ENCODE results near the gene MAP7D2.

Gene MAP7D2

DNA sequence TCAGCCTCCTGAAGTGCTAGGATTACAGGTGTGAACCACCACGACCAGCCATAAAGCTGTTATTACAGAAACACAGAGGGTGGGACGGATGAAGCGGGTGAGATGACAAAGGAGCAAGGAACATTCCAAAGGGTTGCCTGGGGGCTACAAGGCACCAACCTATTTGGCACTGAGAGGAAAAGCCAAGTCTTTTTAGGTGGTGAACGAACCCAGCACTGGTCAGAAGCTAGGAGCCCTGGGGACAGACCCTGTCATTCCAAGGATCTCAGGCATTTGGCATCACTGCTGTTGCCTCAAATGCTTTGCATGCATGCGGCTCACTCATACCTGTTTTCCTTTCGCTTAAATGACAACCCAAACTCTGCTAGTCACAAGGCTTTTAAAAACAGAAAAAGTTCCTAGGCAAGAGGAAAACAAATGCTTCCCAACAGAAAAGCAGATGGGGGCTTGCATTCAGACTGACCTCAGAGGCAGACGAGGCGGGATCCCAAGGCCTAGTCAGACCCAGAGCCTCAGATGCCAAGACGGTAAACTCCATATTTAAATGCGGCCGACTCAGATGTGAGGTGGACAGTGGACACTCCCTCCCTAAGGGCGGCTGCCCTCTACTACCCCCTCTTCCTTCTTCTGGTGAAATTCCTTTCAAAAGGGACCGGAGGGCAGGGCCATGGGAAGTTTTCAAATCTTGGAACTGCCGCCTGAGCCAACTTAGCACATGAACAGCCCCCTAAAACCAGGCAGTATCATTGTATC, 4.5 kb downstream of the MAP7D2 start:
- no peak overlapping the region for H3K27ac ChIP-seq
- H3K4me3 ChIP-seq = no peak overlapping the region
- DNase-seq (ENCODE audit: low spot score) = no peak
- TF ChIP-seq, protein P1, sequence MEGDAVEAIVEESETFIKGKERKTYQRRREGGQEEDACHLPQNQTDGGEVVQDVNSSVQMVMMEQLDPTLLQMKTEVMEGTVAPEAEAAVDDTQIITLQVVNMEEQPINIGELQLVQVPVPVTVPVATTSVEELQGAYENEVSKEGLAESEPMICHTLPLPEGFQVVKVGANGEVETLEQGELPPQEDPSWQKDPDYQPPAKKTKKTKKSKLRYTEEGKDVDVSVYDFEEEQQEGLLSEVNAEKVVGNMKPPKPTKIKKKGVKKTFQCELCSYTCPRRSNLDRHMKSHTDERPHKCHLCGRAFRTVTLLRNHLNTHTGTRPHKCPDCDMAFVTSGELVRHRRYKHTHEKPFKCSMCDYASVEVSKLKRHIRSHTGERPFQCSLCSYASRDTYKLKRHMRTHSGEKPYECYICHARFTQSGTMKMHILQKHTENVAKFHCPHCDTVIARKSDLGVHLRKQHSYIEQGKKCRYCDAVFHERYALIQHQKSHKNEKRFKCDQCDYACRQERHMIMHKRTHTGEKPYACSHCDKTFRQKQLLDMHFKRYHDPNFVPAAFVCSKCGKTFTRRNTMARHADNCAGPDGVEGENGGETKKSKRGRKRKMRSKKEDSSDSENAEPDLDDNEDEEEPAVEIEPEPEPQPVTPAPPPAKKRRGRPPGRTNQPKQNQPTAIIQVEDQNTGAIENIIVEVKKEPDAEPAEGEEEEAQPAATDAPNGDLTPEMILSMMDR (IDR thresholded peaks at IDR 0.05) = no peak

DNA sequence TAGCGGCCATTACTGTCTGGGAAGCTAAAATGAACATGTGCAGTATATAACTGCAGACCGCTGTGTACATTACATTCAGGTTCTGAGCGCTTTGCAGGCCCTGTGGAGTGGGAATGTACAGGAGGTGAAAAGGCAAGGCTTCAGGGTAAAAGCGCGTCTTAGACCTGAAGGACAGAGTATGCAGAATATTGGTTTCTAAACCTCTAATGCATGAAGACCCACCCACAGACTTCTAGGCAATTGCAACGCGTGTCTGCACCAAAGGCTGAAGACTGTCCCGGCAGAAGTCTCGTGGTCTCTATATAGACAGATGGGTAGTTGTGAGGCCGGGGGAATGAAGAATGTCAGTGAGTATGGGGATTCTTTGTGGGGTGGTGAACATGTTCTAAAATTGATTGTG, 5.4 kb downstream of the MAP7D2 start:
- Histone ChIP-seq H3K4me3 (no peak overlapping the region), H3K27ac (no peak overlapping the region)
- TF ChIP-seq, protein P1 (IDR thresholded peaks at IDR 0.05) = no peak
- DNase-seq (ENCODE audit: low spot score) = no peak

DNA sequence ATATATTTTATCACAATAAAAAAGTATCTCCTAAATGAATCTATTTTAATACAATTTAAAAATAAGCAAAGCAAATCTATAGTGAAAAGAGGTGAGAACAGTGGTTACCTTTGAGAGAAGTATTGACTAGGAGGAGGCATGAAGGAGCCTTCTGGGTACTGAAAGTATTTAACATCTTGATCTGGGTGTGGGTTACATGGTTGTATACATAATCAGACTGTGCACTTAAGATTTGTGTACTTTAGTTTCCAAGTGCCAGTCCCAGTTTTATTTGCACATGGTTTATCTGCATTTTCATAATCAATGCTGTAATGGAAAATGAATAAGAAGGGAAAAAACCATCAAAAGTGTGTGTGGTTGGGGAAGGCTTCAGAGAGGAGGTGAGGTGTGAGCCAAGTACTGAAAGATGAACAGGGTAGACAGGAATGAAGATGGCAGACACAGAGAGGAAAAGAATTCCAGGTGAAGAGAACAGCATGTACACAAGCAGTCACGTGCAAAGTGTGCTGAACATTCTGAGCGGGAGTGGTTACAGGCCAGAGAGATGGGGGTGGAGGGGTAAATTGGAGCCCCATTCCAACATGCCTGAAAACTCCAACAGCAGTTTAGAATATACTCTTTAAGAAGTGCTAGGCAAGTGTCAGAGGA, 14.6 kb downstream of the MAP7D2 start:
- TF ChIP-seq, protein P1 (IDR thresholded peaks at IDR 0.05) = no peak

GRCh38 chrX:20091499-20091898, 25.2 kb downstream of the MAP7D2 start:
- H3K27ac ChIP-seq = no peak overlapping the region
- no peak overlapping the region for H3K4me3 ChIP-seq
- no peak for DNase-seq (ENCODE audit: low spot score)
- TF ChIP-seq, protein P1 (IDR thresholded peaks at IDR 0.05) = no peak

More for the DNA sequence above, 14.6 kb downstream of the MAP7D2 start:
- no peak for DNase-seq (ENCODE audit: low spot score)
- no peak overlapping the region for H3K27ac ChIP-seq
- H3K4me3 ChIP-seq = no peak overlapping the region

DNA sequence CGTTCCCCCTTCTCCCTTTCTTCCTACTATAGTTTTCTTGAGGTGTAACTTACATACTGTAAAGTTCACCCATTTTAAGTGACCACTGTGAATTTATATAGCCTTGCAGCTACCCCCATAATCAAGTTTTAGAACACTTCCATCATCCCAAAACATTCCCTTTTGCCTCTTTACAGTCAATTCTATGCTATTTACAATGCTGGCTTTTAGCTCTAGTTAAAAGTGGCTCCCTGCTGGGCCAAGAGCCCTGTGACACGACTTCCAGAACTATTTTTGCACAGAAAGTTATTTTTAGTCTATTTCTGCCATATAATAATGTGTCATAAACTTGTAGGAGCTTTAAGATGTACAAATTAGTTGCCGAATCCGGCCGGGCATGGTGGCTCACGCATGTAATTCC, 26.9 kb downstream of the MAP7D2 start:
- TF ChIP-seq, protein P1 (IDR thresholded peaks at IDR 0.05) = no peak
- DNase-seq (ENCODE audit: low spot score) = no peak
- Histone ChIP-seq H3K4me3 (no peak overlapping the region), H3K27ac (no peak overlapping the region)

DNA sequence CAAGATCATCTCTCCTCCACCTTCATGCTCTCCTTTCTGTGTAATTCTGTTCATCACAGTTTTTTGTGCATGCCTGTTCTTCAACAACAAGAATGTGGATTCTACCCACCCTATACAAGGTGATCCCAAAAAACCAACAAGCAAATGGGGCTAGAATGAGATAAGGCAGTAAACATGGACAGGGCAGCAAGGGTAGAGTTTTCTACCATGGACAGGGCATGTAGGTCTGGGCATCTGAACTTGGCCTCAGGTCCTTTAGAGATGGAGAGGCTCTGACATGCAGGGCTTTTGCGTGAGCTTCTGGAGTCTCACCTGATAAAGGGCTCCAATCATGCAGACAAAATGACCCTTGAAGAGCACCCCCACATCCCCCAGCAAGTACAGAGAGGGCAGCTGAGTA, 36.4 kb downstream of the MAP7D2 start:
- no peak overlapping the region for H3K4me3 ChIP-seq
- DNase-seq (ENCODE audit: low spot score) = no peak
- TF ChIP-seq, protein P1 (IDR thresholded peaks at IDR 0.05) = no peak
- no peak overlapping the region for H3K27ac ChIP-seq
